DMS79 (cell line): ENCODE measurements around the gene CXorf65.

ENCODE experiments used
- DNase-seq: peaks from one replicate; lab custom pipeline; 2025; lab: John Stamatoyannopoulos, UW

Gene CXorf65

GRCh38 chrX:71106427-71106826 lies at the start of gene CXorf65:
TSS of gene CXorf65 (minus strand) at chrX:71106740. CDS start at chrX:71106556, 184 bp downstream.
- DNase-seq, result no peak

GRCh38 chrX:71154641-71155040 lies 48.1 kb upstream of the CXorf65 start:
- DNase-seq, result no peak

GRCh38 chrX:71154196-71154595 lies 47.7 kb upstream of the CXorf65 start:
- DNase-seq, result no peak

- DNase-seq, result no peak
Measured at GRCh38 chrX:71151366-71151765, 44.8 kb upstream of the CXorf65 start.

- no peak for DNase-seq
Measured at GRCh38 chrX:71148278-71148663, 41.7 kb upstream of the CXorf65 start.

GRCh38 chrX:71147496-71148277 lies 41.1 kb upstream of the CXorf65 start:
- no peak for DNase-seq

GRCh38 chrX:71144651-71145050 lies 38.1 kb upstream of the CXorf65 start, which contains the start of gene NLGN3:
TSS of gene NLGN3 (plus strand) at chrX:71144841. CDS start at chrX:71147750, 2,909 bp downstream.
- no peak for DNase-seq

- DNase-seq, result no peak
Measured at GRCh38 chrX:71143508-71143907, 37.0 kb upstream of the CXorf65 start.

- no peak for DNase-seq
Measured at GRCh38 chrX:71140440-71140839, 33.9 kb upstream of the CXorf65 start.

- no peak for DNase-seq
Measured at GRCh38 chrX:71131510-71131909, 25.0 kb upstream of the CXorf65 start.

GRCh38 chrX:71128915-71129765 lies 22.6 kb upstream of the CXorf65 start:
- no peak for DNase-seq

GRCh38 chrX:71128166-71128833 lies 21.8 kb upstream of the CXorf65 start:
- DNase-seq, result no peak

- DNase-seq, result no peak
Measured at GRCh38 chrX:71118985-71119535, 12.5 kb upstream of the CXorf65 start.

- peak; percentile 48 for DNase-seq
Measured at GRCh38 chrX:71118032-71118984, 11.8 kb upstream of the CXorf65 start, which contains the start of gene MED12. TSS of gene MED12 (plus strand) at chrX:71118596. CDS start at chrX:71118755, 159 bp downstream.

- DNase-seq, result no peak
Measured at GRCh38 chrX:71117358-71117757, 10.8 kb upstream of the CXorf65 start.

- no peak for DNase-seq
Measured at GRCh38 chrX:71111921-71112431, 5.4 kb upstream of the CXorf65 start.

GRCh38 chrX:71111141-71111843 lies 4.8 kb upstream of the CXorf65 start, which contains the start of gene IL2RG:
TSS of gene IL2RG (minus strand) at chrX:71111577. CDS start at chrX:71111539, 38 bp downstream.
- no peak for DNase-seq

GRCh38 chrX:71109051-71109450 lies 2.5 kb upstream of the CXorf65 start:
- no peak for DNase-seq

GRCh38 chrX:71107762-71108360 lies 1.3 kb upstream of the CXorf65 start:
- DNase-seq, result no peak
